Measurements from ENCODE around the gene ARHGAP9.

ARHGAP9 gene

DNA sequence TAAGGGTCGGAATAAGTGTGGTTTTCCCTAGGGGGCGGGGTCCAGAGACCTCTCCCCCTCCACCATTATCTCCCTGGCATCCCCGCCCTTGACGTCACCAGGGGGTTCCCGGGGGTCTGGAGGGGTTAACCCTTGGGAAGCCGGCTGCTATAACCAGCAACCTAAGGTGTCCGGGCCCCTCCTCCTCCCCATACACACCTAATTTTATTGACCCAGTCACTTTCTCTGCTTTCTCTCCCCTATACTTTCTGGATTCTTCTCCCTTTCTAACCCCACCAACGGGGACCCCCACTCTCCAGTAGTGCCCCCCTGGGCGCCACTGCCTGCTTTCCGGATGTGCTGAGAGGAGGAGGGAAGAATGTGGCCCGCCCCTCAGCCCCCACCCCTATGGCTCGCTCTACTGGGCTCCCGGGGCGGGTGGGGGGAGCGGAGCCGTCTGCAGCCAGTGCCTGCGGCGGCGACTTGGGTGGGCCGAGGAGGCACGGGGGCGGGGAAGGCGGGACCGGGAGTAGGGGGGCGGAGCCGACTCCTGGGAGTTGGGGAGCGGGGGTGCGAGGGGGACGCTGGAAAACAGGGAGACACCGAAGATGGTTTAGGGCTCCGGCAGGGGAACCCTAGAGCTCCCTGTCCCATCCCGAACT is 18.3 kb downstream of the ARHGAP9 start:
- H3K27ac ChIP-seq, result peak overlapping the region; percentile 97
- ChIA-PET POLR2A (ENCODE audit: low non-redundant PET) (no interaction called here), CTCF (interaction anchor here (0.6 to 1.8 kb wide), 2 partner anchors 13 to 443 kb away, joined by 3 to 12 read pairs; no protein-coding TSS in a partner anchor)
- DNase-seq (ENCODE audit: low spot score), result peak; percentile 66
- TF ChIP-seq, protein P1, sequence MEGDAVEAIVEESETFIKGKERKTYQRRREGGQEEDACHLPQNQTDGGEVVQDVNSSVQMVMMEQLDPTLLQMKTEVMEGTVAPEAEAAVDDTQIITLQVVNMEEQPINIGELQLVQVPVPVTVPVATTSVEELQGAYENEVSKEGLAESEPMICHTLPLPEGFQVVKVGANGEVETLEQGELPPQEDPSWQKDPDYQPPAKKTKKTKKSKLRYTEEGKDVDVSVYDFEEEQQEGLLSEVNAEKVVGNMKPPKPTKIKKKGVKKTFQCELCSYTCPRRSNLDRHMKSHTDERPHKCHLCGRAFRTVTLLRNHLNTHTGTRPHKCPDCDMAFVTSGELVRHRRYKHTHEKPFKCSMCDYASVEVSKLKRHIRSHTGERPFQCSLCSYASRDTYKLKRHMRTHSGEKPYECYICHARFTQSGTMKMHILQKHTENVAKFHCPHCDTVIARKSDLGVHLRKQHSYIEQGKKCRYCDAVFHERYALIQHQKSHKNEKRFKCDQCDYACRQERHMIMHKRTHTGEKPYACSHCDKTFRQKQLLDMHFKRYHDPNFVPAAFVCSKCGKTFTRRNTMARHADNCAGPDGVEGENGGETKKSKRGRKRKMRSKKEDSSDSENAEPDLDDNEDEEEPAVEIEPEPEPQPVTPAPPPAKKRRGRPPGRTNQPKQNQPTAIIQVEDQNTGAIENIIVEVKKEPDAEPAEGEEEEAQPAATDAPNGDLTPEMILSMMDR (conservative IDR thresholded peaks at IDR 0.05; ENCODE audit: low read depth), result no peak

DNA sequence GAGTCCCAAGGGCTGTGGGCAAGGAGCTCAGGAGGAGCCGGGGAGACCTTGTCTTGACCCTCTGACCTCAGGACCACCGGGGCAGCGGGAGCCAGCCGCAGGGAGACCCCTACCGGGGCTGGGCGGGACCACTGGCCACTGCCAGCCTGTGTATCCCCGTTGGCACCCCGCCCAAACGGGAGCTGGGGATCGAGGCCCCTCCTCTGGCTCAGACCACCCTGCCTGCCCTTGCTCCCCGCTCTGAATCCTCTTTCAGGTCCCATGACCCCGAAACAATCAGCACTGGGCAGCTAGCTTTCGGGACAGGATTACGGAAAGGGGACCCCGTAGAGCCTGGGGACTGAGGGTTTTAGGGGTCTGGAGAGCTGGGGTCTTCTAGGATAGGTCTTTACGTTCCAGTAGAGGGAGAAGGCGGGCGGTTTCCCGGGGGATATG is 18.8 kb downstream of the ARHGAP9 start:
- ChIA-PET POLR2A (ENCODE audit: low non-redundant PET) (no interaction called here), CTCF (no interaction called here)
- H3K27ac ChIP-seq, result peak overlapping the region; percentile 97
- TF ChIP-seq, protein P1 (conservative IDR thresholded peaks at IDR 0.05; ENCODE audit: low read depth), result no peak
- DNase-seq (ENCODE audit: low spot score), result no peak

DNA sequence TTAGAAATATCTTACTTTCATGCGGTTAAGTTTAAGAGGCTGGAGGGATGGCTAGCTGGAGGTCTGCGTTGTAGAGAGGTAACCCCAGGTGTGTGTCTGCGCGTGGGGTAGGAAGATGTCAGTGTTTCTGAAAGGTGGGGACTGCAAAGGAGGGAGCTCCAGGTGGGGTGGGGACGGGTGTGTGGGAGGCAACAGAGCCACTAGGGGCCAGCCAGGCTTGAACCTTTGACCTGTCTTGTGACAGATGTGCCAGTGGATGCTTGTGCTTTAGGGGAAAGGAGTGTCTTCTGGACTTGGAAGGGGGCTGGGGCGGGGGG is 19.2 kb downstream of the ARHGAP9 start:
- CTCF ChIA-PET, result no interaction called here

DNA sequence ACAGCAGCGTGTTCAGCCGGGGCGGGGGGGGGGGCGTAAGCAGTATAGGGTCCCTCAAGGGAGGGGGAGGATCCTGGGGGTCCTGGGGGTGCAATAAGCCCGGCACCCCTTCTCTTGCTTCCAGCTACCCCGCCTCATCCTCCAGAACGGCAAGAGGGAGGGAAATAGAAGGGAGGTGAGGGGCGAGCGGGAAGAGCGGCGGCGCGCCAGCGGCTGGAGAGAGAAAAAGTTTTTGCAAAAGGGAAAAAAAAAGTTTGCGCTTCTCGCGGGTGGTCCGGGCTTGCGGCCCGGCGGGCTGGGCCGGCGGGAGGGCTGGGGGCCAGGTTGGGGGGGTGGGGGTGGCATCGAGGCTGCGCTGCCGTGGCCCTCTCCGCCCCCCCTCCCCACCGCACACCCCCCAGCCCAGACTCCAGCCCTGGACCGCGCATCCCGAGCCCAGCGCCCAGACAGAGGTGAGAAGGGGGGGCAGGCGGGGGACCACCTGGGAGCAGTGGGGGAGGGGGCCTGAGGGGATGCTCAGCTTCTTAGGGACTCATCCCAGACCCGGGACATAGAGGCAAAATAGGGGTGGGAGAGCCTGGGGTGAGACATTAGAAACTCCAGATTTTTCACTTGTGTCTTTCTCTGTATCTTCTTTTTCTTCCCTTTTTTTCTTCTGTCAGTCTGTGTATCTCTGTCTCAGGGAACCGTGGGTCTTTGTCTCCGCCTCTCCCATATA is 19.8 kb downstream of the ARHGAP9 start, which contains the start of gene GLI1:
TSS of gene GLI1 (plus strand) at position 36 of the 718 bp plus-strand sequence. CDS start 3,907 bp downstream, outside the sequence.
- ChIA-PET CTCF (interaction anchor here (0.6 to 1.4 kb wide), 7 partner anchors 12 to 257 kb away, joined by 3 to 5 read pairs (median 4); no protein-coding TSS in a partner anchor), POLR2A (ENCODE audit: low non-redundant PET) (no interaction called here)
- peak; percentile 63 for DNase-seq (ENCODE audit: low spot score)

More for the DNA sequence above, 19.2 kb downstream of the ARHGAP9 start:
- no peak for DNase-seq (ENCODE audit: low spot score)
- H3K27ac ChIP-seq, result peak overlapping the region; percentile 97
- TF ChIP-seq, protein P1 (conservative IDR thresholded peaks at IDR 0.05; ENCODE audit: low read depth), result no peak
- POLR2A ChIA-PET (ENCODE audit: low non-redundant PET), result no interaction called here

DNA sequence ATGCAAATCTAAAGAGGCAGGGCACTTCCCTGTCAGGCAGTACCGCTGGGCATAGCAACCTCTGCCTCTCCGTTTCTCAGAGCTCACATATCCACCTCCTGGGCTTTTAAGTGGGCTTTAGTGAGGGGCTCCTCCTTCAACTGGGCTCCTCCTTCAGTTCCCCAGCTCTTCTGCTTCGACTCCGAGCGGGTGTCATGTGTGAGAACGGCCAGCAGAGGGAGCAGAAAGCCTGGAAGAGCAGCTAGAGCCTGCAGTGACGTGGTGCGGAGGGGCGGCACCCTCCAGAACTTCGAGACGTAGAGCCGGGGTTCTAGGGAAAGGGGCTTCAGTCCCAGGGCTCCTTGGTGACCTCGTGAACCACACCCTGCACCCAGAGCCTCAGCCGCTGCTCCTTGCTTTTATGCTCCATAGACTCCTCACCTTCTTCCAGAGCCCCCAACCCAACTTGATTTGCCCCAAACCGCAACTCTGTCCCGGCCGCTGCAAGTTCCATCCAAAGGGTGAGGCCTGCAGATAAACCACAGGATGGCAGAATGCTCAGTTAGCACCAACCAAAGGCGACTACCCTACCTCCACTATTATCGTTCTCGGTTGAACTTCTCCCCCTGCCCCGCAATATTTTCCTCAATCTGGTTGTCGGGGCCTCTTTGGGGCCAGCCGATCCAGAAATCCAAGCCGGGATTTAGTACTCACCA is 20.5 kb downstream of the ARHGAP9 start:
- DNase-seq (ENCODE audit: low spot score), result peak; percentile 81
- TF ChIP-seq, protein P1 (conservative IDR thresholded peaks at IDR 0.05; ENCODE audit: low read depth), result peak; percentile 93
- ChIA-PET CTCF (interaction anchor here (0.5 to 1.4 kb wide), 12 partner anchors 13 to 257 kb away, joined by 3 to 5 read pairs (median 4); no protein-coding TSS in a partner anchor), POLR2A (ENCODE audit: low non-redundant PET) (interaction anchor here (0.6 kb wide), 1 partner anchor 56 kb away, joined by 3 read pairs; no protein-coding TSS in a partner anchor)
- peak overlapping the region; percentile 97 for H3K27ac ChIP-seq

More for the DNA sequence above, 19.8 kb downstream of the ARHGAP9 start, which contains the start of gene GLI1:
- peak within 1 kb of the TSS; percentile 97 for H3K27ac ChIP-seq
- TF ChIP-seq, protein P1 (conservative IDR thresholded peaks at IDR 0.05; ENCODE audit: low read depth), result no peak

DNA sequence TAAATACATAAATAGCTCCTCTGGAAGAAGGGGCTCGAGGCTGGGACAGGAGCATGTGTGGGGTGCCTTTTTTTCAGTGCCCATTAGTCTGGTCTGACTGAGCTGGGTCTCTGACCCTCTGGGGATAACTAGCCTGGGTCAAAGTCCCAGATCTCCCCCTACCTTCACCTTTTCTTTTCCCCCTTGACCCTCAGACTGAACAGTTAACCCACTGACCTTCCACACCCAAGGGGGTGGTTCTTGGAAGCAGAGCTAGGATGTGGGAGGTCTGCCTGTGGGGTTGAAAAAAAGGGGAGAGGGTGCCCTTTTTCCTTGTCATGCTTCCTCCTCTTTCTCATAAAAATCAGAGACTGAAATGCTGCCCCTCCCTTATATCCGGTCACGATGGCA is 21.0 kb downstream of the ARHGAP9 start:
- CTCF ChIA-PET, result interaction anchor here (0.5 to 1.4 kb wide), 14 partner anchors 13 to 258 kb away, joined by 3 to 5 read pairs (median 4); no protein-coding TSS in a partner anchor
- DNase-seq (ENCODE audit: low spot score), result no peak
- POLR2A ChIA-PET (ENCODE audit: low non-redundant PET), result no interaction called here
- peak overlapping the region; percentile 97 for H3K27ac ChIP-seq
- TF ChIP-seq, protein P1 (conservative IDR thresholded peaks at IDR 0.05; ENCODE audit: low read depth), result no peak

Measured in RWPE1 (cell line).